Measurements from ENCODE around the gene DNAJB2. TPM values are rescaled to one million over a fixed set of nuclear protein-coding genes. Genes with fewer than 3 reads are reported as not detected.
"Not testable (repeated sequence)": the region's sequence is repeated elsewhere in the genome, so short reads cannot be mapped to it uniquely, and the experiment has no call there.

The DNAJB2 gene
- total RNA-seq, 4 donors from 2014 or later = 125 to 152 (median 140) TPM

GRCh38 chr2:219306047-219306446, 26.9 kb downstream of the DNAJB2 start:
- DNase-seq (ENCODE audit: low spot score in 2 of 2) = no peak
- intact Hi-C loops (cut with DNase I; ENCODE audit: low total_unique reads) = no loop called here
- H3K4me3 ChIP-seq (ENCODE audit: low read depth, poor library complexity, severe bottlenecking) = no peak overlapping the region
- WGBS, 2 donors = 80 to 88% methylated on average over 1 of the region's 1 CpG
- TF ChIP-seq CTCF (IDR thresholded peaks at IDR 0.05) (no peak), POLR2A (IDR thresholded peaks at IDR 0.05) (no peak)

- 6% methylated on average over 36 to 43 of the region's 45 CpGs for WGBS, 2 donors
- no peak overlapping the region for H3K4me3 ChIP-seq (ENCODE audit: low read depth, poor library complexity, severe bottlenecking)
- intact Hi-C loops (cut with DNase I; ENCODE audit: low total_unique reads) = no loop called here
- no peak for DNase-seq (ENCODE audit: low spot score in 2 of 2)
- no peak for TF ChIP-seq CTCF (IDR thresholded peaks at IDR 0.05)
- no peak for TF ChIP-seq POLR2A (IDR thresholded peaks at IDR 0.05)
These were observed 29.3 kb downstream of the DNAJB2 start for GRCh38 chr2:219308142-219309101.

- H3K4me3 ChIP-seq (ENCODE audit: low read depth, poor library complexity, severe bottlenecking) = no peak within 1 kb of the TSS
- no peak for DNase-seq (ENCODE audit: low spot score in 2 of 2)
- intact Hi-C loops (cut with DNase I; ENCODE audit: low total_unique reads) = no loop called here
- TF ChIP-seq CTCF (IDR thresholded peaks at IDR 0.05) = no peak
- TF ChIP-seq POLR2A (IDR thresholded peaks at IDR 0.05) = no peak
- 1 to 3% methylated on average over 8 to 35 of the region's 37 CpGs for WGBS, 2 donors
These were observed 30.1 kb downstream of the DNAJB2 start, which contains the start of gene PTPRN for GRCh38 chr2:219309278-219309677. TSS of gene PTPRN (minus strand) at chr2:219309401. CDS start at chr2:219309332, 69 bp downstream.

- DNase-seq (ENCODE audit: low spot score in 2 of 2); intact Hi-C loops (cut with DNase I; ENCODE audit: low total_unique reads); H3K4me3 ChIP-seq (ENCODE audit: low read depth, poor library complexity, severe bottlenecking): not testable (repeated sequence)
- WGBS, 2 donors = 89 to 95% methylated on average over 38 to 47 of the region's 49 CpGs
These were observed 33.6 kb downstream of the DNAJB2 start for GRCh38 chr2:219312683-219313263.

- DNase-seq (ENCODE audit: low spot score in 2 of 2) = no peak
- intact Hi-C loops (cut with DNase I; ENCODE audit: low total_unique reads) = no loop called here
These were observed 35.8 kb downstream of the DNAJB2 start for GRCh38 chr2:219314804-219315468.

More at GRCh38 chr2:219314804-219315468, 35.8 kb downstream of the DNAJB2 start:
- H3K4me3 ChIP-seq (ENCODE audit: low read depth, poor library complexity, severe bottlenecking) = no peak overlapping the region
- WGBS, 2 donors = 87 to 88% methylated on average over 16 of the region's 16 CpGs
- TF ChIP-seq CTCF (IDR thresholded peaks at IDR 0.05) = no peak
- TF ChIP-seq POLR2A (IDR thresholded peaks at IDR 0.05) = no peak

All from lower leg skin (tissue), 4 donors.